Natural killer cell (primary cell): Measurements from ENCODE around the gene PCBD1. TPM values are rescaled to one million over a fixed set of nuclear protein-coding genes. Genes with fewer than 3 reads are reported as not detected.

ENCODE experiments used
- ATAC-seq, 3 donors: fragments of 150-1000 bp in 2 of 3; fragments of 200-7000 bp in 1 of 3; cut with Tn5 transposase; 1 replicate in 1 of 3; 2 replicates in 2 of 3; pipeline ENCODE4 v1.10.0; 2021; ENCODE audit warnings: mild to moderate bottlenecking in 2 of 3, moderate library complexity in 2 of 3
- DNase-seq, 2 donors: peaks; one replicate each; pipeline versions ENCODE4 v3.0.0 to v3.0.0-alpha.2; 2013 to 2021; ENCODE audit warnings: mixed read lengths in 1 of 2
- H3K27ac ChIP-seq: one replicate; pipeline ENCODE4 v1.5.1; 2013; ENCODE audit warnings: mild to moderate bottlenecking, low read length
- H3K27me3 ChIP-seq: one replicate; pipeline ENCODE4 v1.6.1; 2013; ENCODE audit warnings: low read length; ENCODE audit not compliant: control insufficient read depth, insufficient read depth
- H3K36me3 ChIP-seq: one replicate; pipeline ENCODE4 v1.6.1; 2013; ENCODE audit warnings: low read length; ENCODE audit not compliant: control insufficient read depth, insufficient read depth
- H3K4me1 ChIP-seq: one replicate; pipeline ENCODE4 v1.6.1; 2013; ENCODE audit warnings: low read length; ENCODE audit not compliant: control insufficient read depth, insufficient read depth
- H3K4me3 ChIP-seq: one replicate; pipeline ENCODE4 v1.5.1; 2013; ENCODE audit warnings: low read length
- H3K9me3 ChIP-seq: one replicate; pipeline ENCODE4 v1.6.1; 2013; ENCODE audit warnings: low read length; ENCODE audit not compliant: control insufficient read depth, insufficient read depth
- H3K27ac Mint-ChIP-seq, 2 donors: one replicate each; pipeline ENCODE4 v1.8.0; 2022; ENCODE audit warnings: mild to moderate bottlenecking in 2 of 2, mixed read lengths in 2 of 2, moderate library complexity in 1 of 2
- H3K27me3 Mint-ChIP-seq, 2 donors: one replicate each; pipeline ENCODE4 v1.8.0; 2022; ENCODE audit warnings: low read depth in 2 of 2, mixed read lengths in 2 of 2
- H3K36me3 Mint-ChIP-seq: one replicate; pipeline ENCODE4 v1.8.0; 2022; ENCODE audit warnings: mixed read lengths
- H3K4me1 Mint-ChIP-seq, 2 donors: one replicate each; pipeline ENCODE4 v1.8.0; 2022; ENCODE audit warnings: mixed read lengths in 2 of 2
- H3K4me3 Mint-ChIP-seq: one replicate; pipeline ENCODE4 v1.8.0; 2022; ENCODE audit warnings: mild to moderate bottlenecking, moderate library complexity, mixed read lengths
- H3K9me3 Mint-ChIP-seq, 2 donors: one replicate each; pipeline ENCODE4 v1.8.0; 2022; ENCODE audit warnings: mixed read lengths in 2 of 2
- CTCF ChIP-seq: fragments of 200-600 bp; IDR thresholded peaks from one replicate; pipeline ENCODE4 v1.8.0; 2022; ENCODE audit warnings: antibody characterized with exemption
- WGBS: methylation state at CpG from one replicate; pipeline ENCODE4 v1.1.7; 2013; ENCODE audit warnings: missing lambda C conversion rate; ENCODE audit not compliant: insufficient coverage; 5-methylcytosine and 5-hydroxymethylcytosine counted together
- intact Hi-C: fragments of 100-400 bp; cut with micrococcal nuclease; formaldehyde crosslinking; loops from one replicate; pipeline ENCODE4 v1.14.2; 2022
- total RNA-seq, 4 donors: library from RNA; stranded (reverse); fragments of 120-200 nt in 1 of 4; gene quantifications; one replicate each; pipeline versions ENCODE4 v1.2.3 to v1.2.4, GENCODE V29; 2013 to 2022

The PCBD1 gene
- total RNA-seq, 3 donors from 2014 or later (not counting 1 experiment from before 2014, with no cell fraction given), result 7.2 to 15.3 (median 10.4) TPM

GRCh38 chr10:70845256-70845655 is 43.1 kb downstream of the PCBD1 start:
- DNase-seq (no peak), ATAC-seq (no peak)
- Mint-ChIP-seq H3K4me1 (peaks cover 25 to 28% of the 10 kb centered on the region in 2 donors), H3K36me3 (peaks cover 14% of the 10 kb centered on the region), H3K27me3 (no peaks in the 10 kb centered on the region), H3K4me3 (no peak overlapping the region), H3K27ac (no peak overlapping the region), H3K9me3 (no peaks in the 10 kb centered on the region)
- peaks cover 15% of the 10 kb centered on the region for H3K36me3 ChIP-seq
- H3K9me3 ChIP-seq, result no peaks in the 10 kb centered on the region
- peaks cover 5% of the 10 kb centered on the region for H3K4me1 ChIP-seq
- intact Hi-C loops, result no loop called here
- no peak overlapping the region for H3K4me3 ChIP-seq
- no peak for TF ChIP-seq CTCF
- whole genome bisulfite sequencing, result 94% methylated on average over 1 of the region's 2 CpGs
- H3K27ac ChIP-seq, result no peak overlapping the region
- no peaks in the 10 kb centered on the region for H3K27me3 ChIP-seq

- intact Hi-C loops, result no loop called here
- WGBS, result 100% methylated on average over 1 of the region's 2 CpGs
- ATAC-seq (no peak), DNase-seq (no peak)
- Histone ChIP-seq H3K27ac (no peak overlapping the region), H3K4me1 (peaks cover 5% of the 10 kb centered on the region), H3K27me3 (no peaks in the 10 kb centered on the region), H3K36me3 (peaks cover 14% of the 10 kb centered on the region), H3K4me3 (no peak overlapping the region), H3K9me3 (no peaks in the 10 kb centered on the region)
- Mint-ChIP-seq H3K9me3 (no peaks in the 10 kb centered on the region), H3K27ac (no peak overlapping the region), H3K36me3 (peaks cover 10% of the 10 kb centered on the region), H3K4me3 (no peak overlapping the region), H3K27me3 (no peaks in the 10 kb centered on the region), H3K4me1 (peaks cover 28 to 30% of the 10 kb centered on the region in 2 donors)
- no peak for TF ChIP-seq CTCF
Measured at GRCh38 chr10:70843776-70844489, 44.4 kb downstream of the PCBD1 start.

- Mint-ChIP-seq H3K27ac (no peak overlapping the region), H3K4me3 (no peak overlapping the region), H3K27me3 (no peaks in the 10 kb centered on the region), H3K4me1 (peaks cover 30 to 36% of the 10 kb centered on the region in 2 donors), H3K9me3 (no peaks in the 10 kb centered on the region), H3K36me3 (peaks cover 8% of the 10 kb centered on the region)
- Histone ChIP-seq H3K36me3 (peaks cover 14% of the 10 kb centered on the region), H3K4me1 (peaks cover 5% of the 10 kb centered on the region), H3K4me3 (no peak overlapping the region), H3K27me3 (no peaks in the 10 kb centered on the region), H3K27ac (no peak overlapping the region), H3K9me3 (no peaks in the 10 kb centered on the region)
- ATAC-seq (no peak), DNase-seq (no peak)
- intact Hi-C loops, result no loop called here
- 93% methylated on average over 2 of the region's 2 CpGs for WGBS
- TF ChIP-seq CTCF, result no peak
Measured at GRCh38 chr10:70843333-70843732, 45.0 kb downstream of the PCBD1 start.

GRCh38 chr10:70840836-70841235 is 47.5 kb downstream of the PCBD1 start:
- Histone ChIP-seq H3K36me3 (peaks cover 9% of the 10 kb centered on the region), H3K4me3 (no peak overlapping the region), H3K27ac (no peak overlapping the region), H3K27me3 (no peaks in the 10 kb centered on the region), H3K4me1 (peaks cover 5% of the 10 kb centered on the region), H3K9me3 (no peaks in the 10 kb centered on the region)
- peaks cover 41 to 47% of the 10 kb centered on the region in 2 donors for H3K4me1 Mint-ChIP-seq
- H3K4me3 Mint-ChIP-seq, result no peak overlapping the region
- no peaks in the 10 kb centered on the region for H3K27me3 Mint-ChIP-seq
- no CpG with 5 or more reads among the region's 2 CpGs for WGBS
- H3K36me3 Mint-ChIP-seq, result peaks cover 15% of the 10 kb centered on the region
- no peaks in the 10 kb centered on the region for H3K9me3 Mint-ChIP-seq
- intact Hi-C loops, result no loop called here
- ATAC-seq (peak; percentile 46 to 68 (median 52)), DNase-seq (no peak)
- no peak for TF ChIP-seq CTCF
- H3K27ac Mint-ChIP-seq, result no peak overlapping the region
